GM12892 (cell line): Measurements from ENCODE around the gene HTR3B. TPM values are rescaled to one million over a fixed set of nuclear protein-coding genes. Genes with fewer than 3 reads are reported as not detected.

Experiments
- DNase-seq: peaks from one replicate; pipeline ENCODE4 v3.0.0; 2011; ENCODE audit not compliant: insufficient read length
- FAIRE-seq: peaks from 2 replicates; lab custom pipeline; 2011; peaks lifted over from hg19 to GRCh38; lab: Jason Lieb, UNC
- POLR2A ChIP-seq: IDR thresholded peaks from 2 replicates; pipeline ENCODE4 v1.6.1; 2011; ENCODE audit warnings: low read depth, low read length, control low read depth
- POLR2AphosphoS5 ChIP-seq: IDR thresholded peaks from 2 replicates; pipeline ENCODE4 v1.6.1; 2011; ENCODE audit warnings: low read depth, low read length, control low read depth
- TAF1 ChIP-seq: IDR thresholded peaks from 2 replicates; pipeline ENCODE4 v1.6.1; 2011; ENCODE audit warnings: low read depth, mild to moderate bottlenecking, control low read depth, low read length, borderline replicate concordance
- polyA plus RNA-seq: library from polyadenylated mRNA; unstranded; fragments of >200 nt; gene quantifications from one replicate; pipeline ENCODE4 v1.2.1, GENCODE V29; 2012; ENCODE audit warnings: missing spikeins, inconsistent platforms; ENCODE audit not compliant: missing spikeins

The HTR3B gene
- polyA plus RNA-seq, result not detected

- no peak for TF ChIP-seq TAF1
- no peak for TF ChIP-seq POLR2A
- no peak for TF ChIP-seq POLR2AphosphoS5
- no peak for DNase-seq
- no peak for FAIRE-seq
These were observed at the start of gene HTR3B for GRCh38 chr11:113904379-113905101. Gene HTR3B (plus strand): TSS chr11:113904796. CDS start chr11:113904934, 138 bp downstream.

- DNase-seq, result no peak
- TF ChIP-seq TAF1 (no peak), POLR2AphosphoS5 (no peak), POLR2A (no peak)
- no peak for FAIRE-seq
These were observed 48.8 kb upstream of the HTR3B start for GRCh38 chr11:113855803-113856202.

- TF ChIP-seq POLR2A (no peak), TAF1 (no peak), POLR2AphosphoS5 (no peak)
- DNase-seq (no peak), FAIRE-seq (no peak)
These were observed 47.4 kb upstream of the HTR3B start for GRCh38 chr11:113856966-113857759.

- TF ChIP-seq POLR2AphosphoS5, result no peak
- TF ChIP-seq TAF1, result no peak
- no peak for TF ChIP-seq POLR2A
- DNase-seq (no peak), FAIRE-seq (peak; percentile 95)
These were observed 44.9 kb upstream of the HTR3B start for GRCh38 chr11:113859665-113860064.

GRCh38 chr11:113862435-113862834, 42.2 kb upstream of the HTR3B start:
- FAIRE-seq, result no peak
- TF ChIP-seq TAF1 (no peak), POLR2A (no peak), POLR2AphosphoS5 (no peak)

GRCh38 chr11:113864410-113864809, 40.2 kb upstream of the HTR3B start:
- FAIRE-seq (no peak), DNase-seq (no peak)

More at GRCh38 chr11:113862435-113862834, 42.2 kb upstream of the HTR3B start:
- DNase-seq, result no peak

GRCh38 chr11:113865873-113866272, 38.7 kb upstream of the HTR3B start:
- DNase-seq (no peak), FAIRE-seq (no peak)
- TF ChIP-seq POLR2A, result no peak
- no peak for TF ChIP-seq POLR2AphosphoS5
- no peak for TF ChIP-seq TAF1

More at GRCh38 chr11:113864410-113864809, 40.2 kb upstream of the HTR3B start:
- TF ChIP-seq POLR2A, result no peak
- no peak for TF ChIP-seq POLR2AphosphoS5
- TF ChIP-seq TAF1, result no peak

GRCh38 chr11:113867843-113868503, 36.6 kb upstream of the HTR3B start:
- TF ChIP-seq POLR2AphosphoS5 (no peak), TAF1 (no peak), POLR2A (no peak)
- FAIRE-seq, result no peak
- no peak for DNase-seq

- FAIRE-seq (no peak), DNase-seq (no peak)
- TF ChIP-seq TAF1 (no peak), POLR2AphosphoS5 (no peak), POLR2A (no peak)
These were observed 33.3 kb upstream of the HTR3B start for GRCh38 chr11:113871336-113871735.

GRCh38 chr11:113873236-113873626, 31.4 kb upstream of the HTR3B start:
- FAIRE-seq (peak; percentile 73), DNase-seq (no peak)
- TF ChIP-seq POLR2AphosphoS5 (no peak), TAF1 (no peak)

- DNase-seq (no peak), FAIRE-seq (no peak)
- no peak for TF ChIP-seq POLR2A
- TF ChIP-seq TAF1, result no peak
- no peak for TF ChIP-seq POLR2AphosphoS5
These were observed 30.5 kb upstream of the HTR3B start for GRCh38 chr11:113874096-113874495.
